HepG2 (cell line): ENCODE results near the gene OPRL1. TPM values are rescaled to one million over a fixed set of nuclear protein-coding genes. Genes with fewer than 3 reads are reported as not detected.
A peak's percentile ranks its signal among the peaks of the same experiment; 100 is the strongest.

Experiments used
- ARNT2 ChIP-seq: sonication (generic); formaldehyde crosslinking; IDR thresholded peaks from 2 replicates; pipeline ENCODE4 v1.8.0; 2022; ENCODE audit warnings: mild to moderate bottlenecking, low read depth, missing genetic modification reagents, moderate library complexity
- EEA1 ChIP-seq: sonication (generic); formaldehyde crosslinking; IDR thresholded peaks from 2 replicates; pipeline ENCODE4 v1.5.1; 2020; ENCODE audit warnings: mild to moderate bottlenecking, missing genetic modification reagents, borderline replicate concordance
- FOXC1 ChIP-seq: sonication (generic); formaldehyde crosslinking; IDR thresholded peaks from 2 replicates; pipeline ENCODE4 v1.8.0; 2022; ENCODE audit warnings: mild to moderate bottlenecking, missing genetic modification reagents, borderline replicate concordance
- HMGA1 ChIP-seq: sonication (generic); formaldehyde crosslinking; conservative IDR thresholded peaks from 2 replicates; pipeline ENCODE4 v1.4.0; 2020; ENCODE audit warnings: missing genetic modification reagents
- MATR3 ChIP-seq: sonication (generic); formaldehyde crosslinking; IDR thresholded peaks from 2 replicates; pipeline ENCODE4 v1.4.0; 2020; ENCODE audit warnings: missing genetic modification reagents
- PAF1 ChIP-seq: IDR thresholded peaks from 2 replicates; pipeline ENCODE4 v1.6.1; 2016; ENCODE audit warnings: missing genetic modification reagents, missing compliant biosample characterization
- TFE3 ChIP-seq: IDR thresholded peaks from 2 replicates; pipeline ENCODE4 v1.6.1; 2016
- ZNF124 ChIP-seq: sonication (generic); formaldehyde crosslinking; IDR thresholded peaks from 2 replicates; pipeline ENCODE4 v1.4.0; 2020; ENCODE audit warnings: missing genetic modification reagents
- ZNF180 ChIP-seq: sonication (generic); formaldehyde crosslinking; IDR thresholded peaks from 2 replicates; pipeline ENCODE4 v1.4.0; 2020; ENCODE audit warnings: low read depth, missing genetic modification reagents, borderline replicate concordance
- ZNF350 ChIP-seq: sonication (generic); formaldehyde crosslinking; IDR thresholded peaks from 2 replicates; pipeline ENCODE4 v1.4.0; 2020; ENCODE audit warnings: mild to moderate bottlenecking, low read depth, missing genetic modification reagents, borderline replicate concordance
- ZNF496 ChIP-seq: sonication (generic); formaldehyde crosslinking; IDR thresholded peaks from 2 replicates; pipeline ENCODE4 v1.8.1; 2023; ENCODE audit warnings: mild to moderate bottlenecking, moderate library complexity, missing genetic modification reagents; ENCODE audit not compliant: insufficient replicate concordance
- ZNF512 ChIP-seq: sonication (generic); formaldehyde crosslinking; IDR thresholded peaks from 2 replicates; pipeline ENCODE4 v1.4.0; 2020; ENCODE audit warnings: mild to moderate bottlenecking, missing genetic modification reagents
- ZNF720 ChIP-seq: sonication (generic); formaldehyde crosslinking; IDR thresholded peaks from 2 replicates; pipeline ENCODE4 v1.4.0; 2020; ENCODE audit warnings: missing genetic modification reagents
- ZNF724P ChIP-seq: sonication (generic); formaldehyde crosslinking; IDR thresholded peaks from 2 replicates; pipeline ENCODE4 v1.8.0; 2022; ENCODE audit warnings: missing genetic modification reagents, borderline replicate concordance
- ZNF772 ChIP-seq: sonication (generic); formaldehyde crosslinking; IDR thresholded peaks from 2 replicates; pipeline ENCODE4 v1.5.0; 2020; ENCODE audit warnings: mild to moderate bottlenecking, missing genetic modification reagents
- ZNF839 ChIP-seq: sonication (generic); formaldehyde crosslinking; IDR thresholded peaks from 2 replicates; pipeline ENCODE4 v1.4.0; 2020; ENCODE audit warnings: missing genetic modification reagents, mild to moderate bottlenecking, borderline replicate concordance
- polyA plus RNA-seq, 8 experiments: library from polyadenylated mRNA; depleted of rRNA in 3 of 8; stranded (reverse) in 7 of 8; unstranded in 1 of 8; fragments of >200 nt; fragmentation: Illumina TruSeq in 4 of 8; extraction: Trizol in 4 of 8; gene quantifications; 2 replicates each; pipeline versions ENCODE4 v1.2.1 to v1.2.3, GENCODE V29; 2011 to 2016; ENCODE audit warnings: low read depth in 4 of 8, missing spikeins in 1 of 8, mixed read lengths in 1 of 8; ENCODE audit not compliant: insufficient read depth in 1 of 8
- total RNA-seq, 5 experiments: library from RNA; depleted of rRNA; stranded (reverse); fragments of >200 nt; fragmentation: Illumina TruSeq; extraction: Trizol; gene quantifications; 2 replicates each; pipeline ENCODE4 v1.2.3, GENCODE V29; 2016; ENCODE audit warnings: low read depth in 1 of 5
- TF ChIP-seq, protein P1 (sequence below): sonication (generic); formaldehyde crosslinking; IDR thresholded peaks from 2 replicates; pipeline ENCODE4 v1.4.0; 2020; ENCODE audit warnings: missing genetic modification reagents, mild to moderate bottlenecking, borderline replicate concordance
- TF ChIP-seq, protein P2 (sequence below): fragments of 450-650 bp; IDR thresholded peaks from 2 replicates; pipeline ENCODE4 v1.6.1; 2017
- TF ChIP-seq, protein P3 (sequence below): IDR thresholded peaks from 2 replicates; pipeline ENCODE4 v1.6.1; 2016; ENCODE audit warnings: mild to moderate bottlenecking

Gene OPRL1
- total and polyA plus RNA-seq, 2 of the 13 experiments (the other 11 are each of a cell fraction or from before 2014, with no cell fraction given), result 0.35 to 0.71 TPM

GRCh38 chr20:64069614-64070243 lies 10.2 kb upstream of the OPRL1 start (continued):
- TF ChIP-seq, protein P1, sequence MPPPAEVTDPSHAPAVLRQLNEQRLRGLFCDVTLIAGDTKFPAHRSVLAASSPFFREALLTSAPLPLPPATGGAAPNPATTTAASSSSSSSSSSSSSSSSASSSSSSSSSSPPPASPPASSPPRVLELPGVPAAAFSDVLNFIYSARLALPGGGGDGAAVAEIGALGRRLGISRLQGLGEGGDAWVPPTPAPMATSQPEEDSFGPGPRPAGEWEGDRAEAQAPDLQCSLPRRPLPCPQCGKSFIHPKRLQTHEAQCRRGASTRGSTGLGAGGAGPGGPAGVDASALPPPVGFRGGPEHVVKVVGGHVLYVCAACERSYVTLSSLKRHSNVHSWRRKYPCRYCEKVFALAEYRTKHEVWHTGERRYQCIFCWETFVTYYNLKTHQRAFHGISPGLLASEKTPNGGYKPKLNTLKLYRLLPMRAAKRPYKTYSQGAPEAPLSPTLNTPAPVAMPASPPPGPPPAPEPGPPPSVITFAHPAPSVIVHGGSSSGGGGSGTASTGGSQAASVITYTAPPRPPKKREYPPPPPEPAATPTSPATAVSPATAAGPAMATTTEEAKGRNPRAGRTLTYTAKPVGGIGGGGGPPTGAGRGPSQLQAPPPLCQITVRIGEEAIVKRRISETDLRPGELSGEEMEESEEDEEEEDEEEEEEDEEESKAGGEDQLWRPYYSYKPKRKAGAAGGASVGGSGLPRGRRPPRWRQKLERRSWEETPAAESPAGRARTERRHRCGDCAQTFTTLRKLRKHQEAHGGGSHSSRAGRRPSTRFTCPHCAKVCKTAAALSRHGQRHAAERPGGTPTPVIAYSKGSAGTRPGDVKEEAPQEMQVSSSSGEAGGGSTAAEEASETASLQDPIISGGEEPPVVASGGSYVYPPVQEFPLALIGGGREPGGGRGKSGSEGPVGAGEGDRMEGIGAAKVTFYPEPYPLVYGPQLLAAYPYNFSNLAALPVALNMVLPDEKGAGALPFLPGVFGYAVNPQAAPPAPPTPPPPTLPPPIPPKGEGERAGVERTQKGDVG (CRISPR knock-in tag), result no peak
- TF ChIP-seq HMGA1 (CRISPR knock-in tag) (no peak), ZNF350 (CRISPR knock-in tag) (peak; percentile 74; the same call in 1 of the 2 replicates), ZNF512 (CRISPR knock-in tag) (no peak), PAF1 (CRISPR knock-in tag) (no peak), FOXC1 (CRISPR knock-in tag) (no peak), TFE3 (peak; percentile 61), ARNT2 (CRISPR knock-in tag) (no peak), ZNF720 (CRISPR knock-in tag) (peak; percentile 32; the same call in 1 of the 2 replicates), MATR3 (CRISPR knock-in tag) (no peak), ZNF124 (CRISPR knock-in tag) (no peak), ZNF772 (CRISPR knock-in tag) (no peak), ZNF180 (CRISPR knock-in tag) (no peak), ZNF496 (CRISPR knock-in tag) (no peak), ZNF839 (CRISPR knock-in tag) (no peak), ZNF724P (CRISPR knock-in tag) (0 out of 2 replicates have a peak, but pooled peaks have one; percentile 54), EEA1 (CRISPR knock-in tag) (no peak)
- TF ChIP-seq, protein P2, sequence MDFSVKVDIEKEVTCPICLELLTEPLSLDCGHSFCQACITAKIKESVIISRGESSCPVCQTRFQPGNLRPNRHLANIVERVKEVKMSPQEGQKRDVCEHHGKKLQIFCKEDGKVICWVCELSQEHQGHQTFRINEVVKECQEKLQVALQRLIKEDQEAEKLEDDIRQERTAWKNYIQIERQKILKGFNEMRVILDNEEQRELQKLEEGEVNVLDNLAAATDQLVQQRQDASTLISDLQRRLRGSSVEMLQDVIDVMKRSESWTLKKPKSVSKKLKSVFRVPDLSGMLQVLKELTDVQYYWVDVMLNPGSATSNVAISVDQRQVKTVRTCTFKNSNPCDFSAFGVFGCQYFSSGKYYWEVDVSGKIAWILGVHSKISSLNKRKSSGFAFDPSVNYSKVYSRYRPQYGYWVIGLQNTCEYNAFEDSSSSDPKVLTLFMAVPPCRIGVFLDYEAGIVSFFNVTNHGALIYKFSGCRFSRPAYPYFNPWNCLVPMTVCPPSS, result no peak
- TF ChIP-seq, protein P3, sequence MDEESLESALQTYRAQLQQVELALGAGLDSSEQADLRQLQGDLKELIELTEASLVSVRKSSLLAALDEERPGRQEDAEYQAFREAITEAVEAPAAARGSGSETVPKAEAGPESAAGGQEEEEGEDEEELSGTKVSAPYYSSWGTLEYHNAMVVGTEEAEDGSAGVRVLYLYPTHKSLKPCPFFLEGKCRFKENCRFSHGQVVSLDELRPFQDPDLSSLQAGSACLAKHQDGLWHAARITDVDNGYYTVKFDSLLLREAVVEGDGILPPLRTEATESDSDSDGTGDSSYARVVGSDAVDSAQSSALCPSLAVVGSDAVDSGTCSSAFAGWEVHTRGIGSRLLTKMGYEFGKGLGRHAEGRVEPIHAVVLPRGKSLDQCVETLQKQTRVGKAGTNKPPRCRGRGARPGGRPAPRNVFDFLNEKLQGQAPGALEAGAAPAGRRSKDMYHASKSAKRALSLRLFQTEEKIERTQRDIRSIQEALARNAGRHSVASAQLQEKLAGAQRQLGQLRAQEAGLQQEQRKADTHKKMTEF (CRISPR knock-in tag), result peak; percentile 41; the same call in 1 of the 2 replicates
